Panc1 (cell line): Measurements from ENCODE around the gene TSKS.

Experiments
- POLR2AphosphoS5 ChIP-seq: IDR thresholded peaks from 2 replicates; pipeline ENCODE4 v1.6.1; 2012; ENCODE audit warnings: mild to moderate bottlenecking, low read depth, low read length, moderate library complexity
- TF ChIP-seq, protein P1 (sequence below): fragments of 450-650 bp; IDR thresholded peaks from 2 replicates; pipeline ENCODE4 v1.5.1; 2017; ENCODE audit warnings: mild to moderate bottlenecking
- TF ChIP-seq, protein P2 (sequence below), 2 experiments: IDR thresholded peaks; 2 replicates each; pipeline ENCODE4 v1.6.1; 2011 to 2012; ENCODE audit warnings: low read depth in 2 of 2, control low read depth in 1 of 2, low read length in 1 of 2, mild to moderate bottlenecking in 1 of 2, moderate library complexity in 1 of 2; ENCODE audit not compliant: insufficient read depth in 1 of 2

DNA sequence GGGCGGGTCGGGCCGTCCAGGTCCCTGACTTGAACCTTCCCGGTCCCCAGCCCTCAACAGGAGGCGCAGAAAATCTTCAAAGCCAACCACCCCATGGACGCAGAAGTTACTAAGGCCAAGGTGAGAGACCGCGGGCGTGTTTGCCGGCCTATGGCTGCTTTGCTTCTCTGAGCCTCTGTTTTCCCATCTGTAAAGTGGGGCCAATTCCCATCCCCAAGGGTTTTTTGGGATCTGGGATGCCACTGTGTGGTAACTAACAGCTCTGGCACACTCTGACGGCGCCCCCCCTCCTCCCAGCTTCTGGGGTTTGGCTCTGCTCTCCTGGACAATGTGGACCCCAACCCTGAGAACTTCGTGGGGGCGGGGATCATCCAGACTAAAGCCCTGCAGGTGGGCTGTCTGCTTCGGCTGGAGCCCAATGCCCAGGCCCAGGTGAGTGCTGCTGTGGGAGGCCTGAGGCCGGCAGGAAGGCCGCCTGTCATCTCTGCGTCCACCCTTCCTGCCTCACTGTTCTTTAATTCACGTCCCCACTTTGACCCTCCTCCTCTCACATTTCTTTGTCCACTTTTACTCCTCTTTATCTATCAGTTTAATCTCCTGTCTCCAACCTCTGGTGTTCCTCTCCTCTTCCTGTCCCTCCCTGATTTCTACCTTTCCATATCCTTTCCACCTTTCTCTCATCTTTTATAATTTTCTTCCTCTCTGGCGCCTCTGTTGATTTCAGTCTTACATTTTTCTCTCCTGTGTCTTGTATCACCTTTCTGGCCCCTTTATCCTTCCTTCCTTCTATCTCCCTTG is 42.9 kb upstream of the TSKS start:
- TF ChIP-seq POLR2AphosphoS5, result no peak
- TF ChIP-seq, protein P1, sequence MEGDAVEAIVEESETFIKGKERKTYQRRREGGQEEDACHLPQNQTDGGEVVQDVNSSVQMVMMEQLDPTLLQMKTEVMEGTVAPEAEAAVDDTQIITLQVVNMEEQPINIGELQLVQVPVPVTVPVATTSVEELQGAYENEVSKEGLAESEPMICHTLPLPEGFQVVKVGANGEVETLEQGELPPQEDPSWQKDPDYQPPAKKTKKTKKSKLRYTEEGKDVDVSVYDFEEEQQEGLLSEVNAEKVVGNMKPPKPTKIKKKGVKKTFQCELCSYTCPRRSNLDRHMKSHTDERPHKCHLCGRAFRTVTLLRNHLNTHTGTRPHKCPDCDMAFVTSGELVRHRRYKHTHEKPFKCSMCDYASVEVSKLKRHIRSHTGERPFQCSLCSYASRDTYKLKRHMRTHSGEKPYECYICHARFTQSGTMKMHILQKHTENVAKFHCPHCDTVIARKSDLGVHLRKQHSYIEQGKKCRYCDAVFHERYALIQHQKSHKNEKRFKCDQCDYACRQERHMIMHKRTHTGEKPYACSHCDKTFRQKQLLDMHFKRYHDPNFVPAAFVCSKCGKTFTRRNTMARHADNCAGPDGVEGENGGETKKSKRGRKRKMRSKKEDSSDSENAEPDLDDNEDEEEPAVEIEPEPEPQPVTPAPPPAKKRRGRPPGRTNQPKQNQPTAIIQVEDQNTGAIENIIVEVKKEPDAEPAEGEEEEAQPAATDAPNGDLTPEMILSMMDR, result no peak
- TF ChIP-seq, protein P2, sequence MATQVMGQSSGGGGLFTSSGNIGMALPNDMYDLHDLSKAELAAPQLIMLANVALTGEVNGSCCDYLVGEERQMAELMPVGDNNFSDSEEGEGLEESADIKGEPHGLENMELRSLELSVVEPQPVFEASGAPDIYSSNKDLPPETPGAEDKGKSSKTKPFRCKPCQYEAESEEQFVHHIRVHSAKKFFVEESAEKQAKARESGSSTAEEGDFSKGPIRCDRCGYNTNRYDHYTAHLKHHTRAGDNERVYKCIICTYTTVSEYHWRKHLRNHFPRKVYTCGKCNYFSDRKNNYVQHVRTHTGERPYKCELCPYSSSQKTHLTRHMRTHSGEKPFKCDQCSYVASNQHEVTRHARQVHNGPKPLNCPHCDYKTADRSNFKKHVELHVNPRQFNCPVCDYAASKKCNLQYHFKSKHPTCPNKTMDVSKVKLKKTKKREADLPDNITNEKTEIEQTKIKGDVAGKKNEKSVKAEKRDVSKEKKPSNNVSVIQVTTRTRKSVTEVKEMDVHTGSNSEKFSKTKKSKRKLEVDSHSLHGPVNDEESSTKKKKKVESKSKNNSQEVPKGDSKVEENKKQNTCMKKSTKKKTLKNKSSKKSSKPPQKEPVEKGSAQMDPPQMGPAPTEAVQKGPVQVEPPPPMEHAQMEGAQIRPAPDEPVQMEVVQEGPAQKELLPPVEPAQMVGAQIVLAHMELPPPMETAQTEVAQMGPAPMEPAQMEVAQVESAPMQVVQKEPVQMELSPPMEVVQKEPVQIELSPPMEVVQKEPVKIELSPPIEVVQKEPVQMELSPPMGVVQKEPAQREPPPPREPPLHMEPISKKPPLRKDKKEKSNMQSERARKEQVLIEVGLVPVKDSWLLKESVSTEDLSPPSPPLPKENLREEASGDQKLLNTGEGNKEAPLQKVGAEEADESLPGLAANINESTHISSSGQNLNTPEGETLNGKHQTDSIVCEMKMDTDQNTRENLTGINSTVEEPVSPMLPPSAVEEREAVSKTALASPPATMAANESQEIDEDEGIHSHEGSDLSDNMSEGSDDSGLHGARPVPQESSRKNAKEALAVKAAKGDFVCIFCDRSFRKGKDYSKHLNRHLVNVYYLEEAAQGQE (IDR thresholded peaks at IDR 0.05; ENCODE audit: insufficient read depth in 1 of 2, low read depth in 2 of 2, low read length in 1 of 2), result no peak
